Endothelial cell (in vitro differentiated cells): ENCODE measurements around the gene RAB11FIP5. TPM values are rescaled to one million over a fixed set of nuclear protein-coding genes. Genes with fewer than 3 reads are reported as not detected.

ENCODE experiments used
- DNase-seq: peaks from one replicate; pipeline ENCODE4 v3.0.0; 2021; ENCODE audit warnings: low spot score
- H3K27ac Mint-ChIP-seq: one replicate; pipeline ENCODE4 v1.8.0; 2021; ENCODE audit warnings: mixed read lengths, inconsistent platforms; ENCODE audit not compliant: unreplicated experiment
- H3K27me3 Mint-ChIP-seq: one replicate; pipeline ENCODE4 v1.8.0; 2021; ENCODE audit warnings: mild to moderate bottlenecking, moderate library complexity, mixed read lengths, inconsistent platforms; ENCODE audit not compliant: unreplicated experiment
- H3K36me3 Mint-ChIP-seq: one replicate; pipeline ENCODE4 v1.8.0; 2021; ENCODE audit warnings: mild to moderate bottlenecking, low read depth, mixed read lengths, inconsistent platforms; ENCODE audit not compliant: unreplicated experiment
- H3K4me1 Mint-ChIP-seq: one replicate; pipeline ENCODE4 v1.8.0; 2021; ENCODE audit warnings: mild to moderate bottlenecking, mixed read lengths, inconsistent platforms; ENCODE audit not compliant: unreplicated experiment
- H3K4me3 Mint-ChIP-seq: one replicate; pipeline ENCODE4 v1.8.0; 2021; ENCODE audit warnings: mild to moderate bottlenecking, mixed read lengths, inconsistent platforms; ENCODE audit not compliant: unreplicated experiment
- H3K9me3 Mint-ChIP-seq: one replicate; pipeline ENCODE4 v1.8.0; 2021; ENCODE audit warnings: mixed read lengths, inconsistent platforms; ENCODE audit not compliant: unreplicated experiment
- CTCF ChIP-seq: fragments of 200-600 bp; sonication (generic); IDR thresholded peaks from one replicate; pipeline ENCODE4 v1.5.0; 2021; ENCODE audit warnings: antibody characterized with exemption; ENCODE audit not compliant: unreplicated experiment
- total RNA-seq: library from RNA; stranded (reverse); fragmentation: NEBNext Ultra II Directional; extraction: Animal tissue kit (Norgen Biotek cat#: 25700); gene quantifications from one replicate; pipeline ENCODE4 v1.2.1, GENCODE V29; 2021; ENCODE audit not compliant: unreplicated experiment

RAB11FIP5 gene
- total RNA-seq, 1 donor from 2014 or later = 27.8 TPM

DNA sequence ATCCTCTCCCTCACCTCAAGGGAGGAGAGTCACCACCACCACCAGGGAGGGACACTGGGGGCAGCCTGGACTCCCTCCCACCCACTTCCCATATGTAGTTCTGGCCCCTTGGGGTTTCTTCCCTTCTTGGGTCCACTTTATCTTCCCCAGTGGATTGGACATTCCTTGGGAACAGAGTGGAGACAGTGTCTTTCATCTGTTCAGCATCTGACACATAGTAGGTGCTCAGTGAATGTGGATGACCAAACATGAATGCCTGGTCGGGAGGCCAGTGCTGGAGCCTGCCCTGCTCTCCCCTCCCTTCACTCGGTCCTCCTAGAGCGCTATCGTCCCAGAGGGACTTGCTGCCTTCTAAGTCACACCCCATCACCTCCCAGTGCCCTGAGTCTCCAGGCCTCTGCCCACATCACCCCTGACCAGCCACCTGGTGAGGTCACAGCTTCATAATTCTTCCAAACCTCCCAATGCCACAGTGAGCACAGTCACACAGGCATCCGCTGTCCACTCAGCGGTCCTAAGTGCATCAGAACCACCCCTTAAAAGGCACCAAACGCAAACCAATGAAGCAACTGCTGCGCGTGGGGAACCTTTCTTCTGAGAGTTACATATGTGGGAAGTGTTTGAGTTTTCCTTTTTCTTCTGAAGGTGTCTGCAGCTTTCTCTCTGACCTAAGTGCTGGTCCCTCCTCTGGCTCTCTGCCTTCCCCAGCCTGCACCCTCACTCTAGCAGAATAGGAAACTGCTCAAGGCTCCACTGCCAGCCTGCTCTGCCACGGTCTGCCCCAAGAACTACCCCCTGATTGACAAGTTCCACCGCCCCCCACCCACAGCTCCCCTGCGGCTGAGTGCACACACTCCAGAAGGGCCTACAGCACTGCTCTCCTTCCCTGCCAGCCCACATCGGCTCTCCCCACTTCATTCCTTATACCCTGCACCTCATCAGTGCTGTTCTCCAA lies 34.0 kb downstream of the RAB11FIP5 start:
- Mint-ChIP-seq H3K27ac (no peak overlapping the region), H3K4me1 (peaks cover 11% of the 10 kb centered on the region), H3K36me3 (peaks cover 40% of the 10 kb centered on the region), H3K27me3 (peaks cover 10% of the 10 kb centered on the region), H3K4me3 (peak overlapping the region; percentile 76), H3K9me3 (no peaks in the 10 kb centered on the region)
- no peak for DNase-seq
- no peak for TF ChIP-seq CTCF

GRCh38 chr2:73077424-73077795 lies 35.3 kb downstream of the RAB11FIP5 start:
- H3K4me1 Mint-ChIP-seq = peaks cover 2% of the 10 kb centered on the region
- peak overlapping the region; percentile 36 for H3K27ac Mint-ChIP-seq
- H3K4me3 Mint-ChIP-seq = peak overlapping the region; percentile 15
- TF ChIP-seq CTCF = no peak
- peaks cover 36% of the 10 kb centered on the region for H3K36me3 Mint-ChIP-seq
- H3K27me3 Mint-ChIP-seq = peaks cover 12% of the 10 kb centered on the region
- DNase-seq = no peak
- H3K9me3 Mint-ChIP-seq = no peaks in the 10 kb centered on the region

DNA sequence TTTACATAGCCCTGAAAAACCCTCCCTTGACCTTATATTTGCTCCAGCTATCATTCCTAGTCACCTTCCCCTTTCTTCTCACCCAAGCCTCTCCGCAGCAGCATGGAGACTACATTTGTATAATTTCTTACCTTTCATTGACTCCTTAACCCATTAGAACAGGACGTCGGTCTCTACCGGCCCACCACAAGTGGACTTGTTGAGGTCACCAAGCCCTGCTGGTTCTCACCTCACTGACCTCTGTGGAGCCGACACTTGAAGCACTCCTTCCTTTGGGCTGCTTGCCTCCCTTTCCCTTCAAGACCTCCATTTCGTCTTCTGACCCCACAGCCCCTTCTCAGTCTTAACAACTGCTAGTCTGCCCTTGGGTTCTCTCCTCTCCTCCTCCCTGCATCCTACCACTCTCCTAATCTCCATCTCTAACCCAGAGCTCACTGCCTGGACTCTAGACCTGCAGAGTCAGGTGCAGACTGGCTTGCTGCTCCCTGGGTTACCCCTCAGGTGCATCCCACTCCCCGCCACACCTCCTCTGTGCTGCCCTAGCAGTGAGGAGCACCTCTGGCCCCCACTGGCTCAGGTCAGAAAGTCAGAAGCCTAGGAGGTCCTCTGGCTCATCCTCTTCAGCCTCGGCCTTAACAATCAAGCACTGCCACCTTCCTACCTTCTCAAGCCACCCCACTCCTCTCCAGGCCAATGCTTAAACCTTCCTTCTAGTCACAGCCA lies 35.9 kb downstream of the RAB11FIP5 start:
- Mint-ChIP-seq H3K4me3 (peak overlapping the region; percentile 43), H3K27ac (peak overlapping the region; percentile 83), H3K36me3 (peaks cover 40% of the 10 kb centered on the region), H3K4me1 (peaks cover 5% of the 10 kb centered on the region), H3K27me3 (peaks cover 16% of the 10 kb centered on the region), H3K9me3 (no peaks in the 10 kb centered on the region)
- no peak for DNase-seq
- TF ChIP-seq CTCF = no peak

- H3K27me3 Mint-ChIP-seq = peaks cover 18% of the 10 kb centered on the region
- peaks cover 40% of the 10 kb centered on the region for H3K36me3 Mint-ChIP-seq
- no peak overlapping the region for H3K27ac Mint-ChIP-seq
- TF ChIP-seq CTCF = no peak
- H3K4me1 Mint-ChIP-seq = peaks cover 5% of the 10 kb centered on the region
- no peaks in the 10 kb centered on the region for H3K9me3 Mint-ChIP-seq
- no peak for DNase-seq
- H3K4me3 Mint-ChIP-seq = no peak overlapping the region
Observed at GRCh38 chr2:73075477-73076373, 37.0 kb downstream of the RAB11FIP5 start.
